LoVo (cell line): ENCODE results near the gene PPP1R14D.
"Not testable (repeated sequence)": the region's sequence is repeated elsewhere in the genome, so short reads cannot be mapped to it uniquely, and the experiment has no call there.

Experiments used
- DNase-seq: peaks from one replicate; pipeline ENCODE4 v3.0.0-alpha.2; 2016; ENCODE audit warnings: low spot score

The PPP1R14D gene, protein sequence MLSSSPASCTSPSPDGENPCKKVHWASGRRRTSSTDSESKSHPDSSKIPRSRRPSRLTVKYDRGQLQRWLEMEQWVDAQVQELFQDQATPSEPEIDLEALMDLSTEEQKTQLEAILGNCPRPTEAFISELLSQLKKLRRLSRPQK

GRCh38 chr15:40828447-40829036, at the start of gene PPP1R14D:
Gene PPP1R14D, minus strand, starts transcription at chr15:40828708. Its CDS starts 67 bp downstream, at chr15:40828641.
- DNase-seq = no peak

DNA sequence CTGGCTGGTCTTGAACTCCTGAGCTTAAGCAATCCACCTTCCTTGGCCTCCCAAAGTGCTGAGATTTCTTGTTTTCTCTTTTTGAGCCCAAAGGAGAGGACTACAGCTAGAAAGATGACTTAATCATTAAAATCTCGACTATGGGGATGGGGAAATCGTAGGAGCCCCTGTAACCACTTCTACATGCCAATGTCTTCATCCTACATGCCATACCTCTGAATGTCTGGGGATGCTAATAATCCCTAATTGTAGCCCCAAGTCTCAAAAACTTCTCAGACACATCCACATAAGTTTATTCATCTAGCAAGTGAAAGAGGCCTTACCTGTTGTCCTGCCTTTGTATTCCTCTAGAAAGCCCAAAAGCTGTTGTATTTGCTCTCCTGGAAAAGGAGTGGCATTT, 49.2 kb upstream of the PPP1R14D start:
- no peak for DNase-seq

- DNase-seq = no peak
These were observed 47.7 kb upstream of the PPP1R14D start for GRCh38 chr15:40875991-40876730.

DNA sequence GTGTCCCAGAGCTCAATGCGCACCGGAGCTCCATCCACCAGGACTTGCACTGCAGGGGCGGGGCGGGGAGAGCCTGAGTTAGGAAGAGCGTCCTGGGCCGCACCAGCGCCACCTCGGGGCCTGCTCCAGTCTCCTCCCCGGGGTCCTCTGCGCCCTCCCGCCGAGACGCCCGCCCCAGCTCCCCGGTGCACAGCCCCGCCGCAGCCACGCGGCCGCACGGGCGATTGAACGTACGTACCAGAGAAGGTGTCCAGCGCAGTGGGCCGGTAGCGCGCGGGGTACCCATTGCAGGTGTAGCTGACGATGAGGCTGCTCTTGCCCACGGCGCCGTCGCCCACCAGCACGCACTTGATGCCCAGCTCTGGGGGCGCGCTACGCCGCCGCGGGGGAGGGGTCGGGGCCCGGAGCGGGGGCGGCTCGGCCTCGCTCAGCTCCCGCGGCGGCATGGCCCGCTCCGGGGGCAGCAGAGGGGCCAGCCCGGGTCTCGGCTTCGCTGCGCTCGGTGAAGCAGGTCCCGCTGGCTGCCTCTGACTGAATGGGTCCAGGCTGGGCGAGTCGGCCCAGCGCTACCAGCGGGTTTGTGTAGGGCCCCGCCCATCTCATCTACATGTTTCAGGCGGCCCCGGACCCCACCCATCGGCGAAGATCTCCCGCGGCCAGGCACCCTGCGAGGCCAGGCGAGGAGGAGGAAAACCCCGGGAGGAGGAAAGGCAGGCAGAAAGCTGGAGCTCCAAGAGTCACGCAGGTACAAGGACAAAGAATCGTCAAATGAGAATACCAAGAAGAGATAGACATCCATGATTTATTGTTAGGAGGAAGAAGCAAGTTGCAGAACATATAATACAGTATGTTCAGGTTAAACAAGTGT, 45.4 kb upstream of the PPP1R14D start, which contains the start of gene RHOV:
Gene RHOV (minus strand): TSS at position 541 of the 868 bp plus-strand sequence. CDS start 95 bp downstream, at position 446.
- DNase-seq = peak; percentile 92

DNA sequence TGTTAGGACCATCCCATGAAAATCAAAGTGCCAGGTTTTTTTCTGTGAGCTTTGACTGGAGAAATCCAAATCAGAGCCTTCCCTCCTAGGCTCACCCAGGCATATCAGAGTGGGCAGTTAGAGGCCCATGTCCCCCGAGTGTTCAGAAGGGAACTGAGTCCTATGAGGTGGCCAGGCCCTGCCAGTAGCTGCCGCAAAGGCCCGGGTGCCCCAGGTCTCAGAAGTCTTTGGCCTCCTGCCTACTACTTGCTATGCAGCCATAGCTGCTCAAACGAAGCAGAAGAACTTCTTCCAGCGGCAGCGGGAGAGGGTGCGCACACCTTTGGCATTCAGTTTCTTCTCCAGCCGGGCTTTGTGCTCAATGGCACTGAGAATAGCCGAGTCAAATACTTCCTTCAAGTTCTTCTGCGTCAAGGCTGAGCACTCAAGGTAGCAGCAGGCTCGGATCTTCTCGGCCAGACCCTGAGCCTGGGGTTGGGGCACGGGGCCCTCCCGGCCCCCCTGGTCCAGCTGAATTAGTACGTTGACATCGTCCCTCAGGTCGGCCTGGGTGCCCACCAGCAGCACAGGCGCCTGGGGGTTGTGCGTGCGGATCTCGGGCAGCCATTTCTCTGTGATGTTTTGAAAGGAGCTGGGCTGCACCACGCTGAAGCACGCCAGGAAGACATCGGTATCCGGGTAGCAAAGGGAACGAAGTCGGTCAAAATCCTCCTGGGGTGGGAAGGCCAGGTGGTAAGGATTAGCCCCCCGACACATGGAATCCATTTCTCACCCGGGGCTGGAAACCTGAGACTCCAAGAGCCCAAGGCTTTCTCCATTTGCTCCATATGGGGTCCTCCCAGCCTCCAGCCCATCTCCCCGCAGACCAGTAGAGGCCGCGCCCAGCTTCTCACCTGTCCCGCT, 44.5 kb upstream of the PPP1R14D start:
- no peak for DNase-seq

- DNase-seq = no peak
These were observed 43.5 kb upstream of the PPP1R14D start for GRCh38 chr15:40871749-40872617.

DNA sequence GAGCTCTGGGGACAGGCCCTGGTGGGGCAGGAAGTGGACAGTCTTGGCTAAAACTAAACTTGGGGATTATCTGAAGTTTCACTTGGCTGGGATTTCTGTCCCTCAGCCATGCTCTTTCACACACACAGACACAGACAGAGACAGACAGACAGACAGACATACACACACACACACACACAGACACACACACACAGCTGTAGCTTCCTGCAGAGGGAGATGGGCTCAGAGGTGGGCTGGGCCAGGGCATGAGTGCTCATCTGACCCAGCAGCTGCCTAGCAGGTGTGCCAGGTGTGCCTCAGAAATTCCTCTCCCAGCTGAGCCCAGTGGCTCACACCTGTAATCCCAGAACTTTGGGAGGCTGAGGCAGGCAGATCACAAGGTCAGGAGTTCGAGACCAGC, 42.2 kb upstream of the PPP1R14D start:
- no peak for DNase-seq

DNA sequence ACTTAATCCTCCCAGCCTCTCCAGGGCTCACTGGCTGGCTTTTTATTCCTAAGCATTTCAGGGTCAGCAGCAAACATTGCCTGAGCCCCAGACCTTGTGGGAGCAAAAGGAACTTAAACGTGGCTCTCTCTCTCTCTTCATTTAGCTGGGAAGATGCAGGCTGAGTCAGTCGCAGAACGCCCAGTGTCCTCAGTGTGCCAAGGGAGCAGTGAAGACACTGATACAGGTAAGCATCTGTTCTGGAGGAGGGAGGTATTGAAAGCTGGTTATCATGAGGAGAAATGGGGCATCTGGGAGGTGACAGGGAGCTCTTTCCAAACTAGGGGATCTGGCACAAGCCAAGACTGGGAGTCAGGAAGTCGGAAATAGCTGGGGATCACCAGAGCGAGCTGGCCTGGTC, 41.2 kb upstream of the PPP1R14D start:
- DNase-seq = no peak

- DNase-seq = no peak
These were observed 38.7 kb upstream of the PPP1R14D start for GRCh38 chr15:40867199-40867598.

- no peak for DNase-seq
These were observed 35.3 kb upstream of the PPP1R14D start for GRCh38 chr15:40863660-40864270.

DNA sequence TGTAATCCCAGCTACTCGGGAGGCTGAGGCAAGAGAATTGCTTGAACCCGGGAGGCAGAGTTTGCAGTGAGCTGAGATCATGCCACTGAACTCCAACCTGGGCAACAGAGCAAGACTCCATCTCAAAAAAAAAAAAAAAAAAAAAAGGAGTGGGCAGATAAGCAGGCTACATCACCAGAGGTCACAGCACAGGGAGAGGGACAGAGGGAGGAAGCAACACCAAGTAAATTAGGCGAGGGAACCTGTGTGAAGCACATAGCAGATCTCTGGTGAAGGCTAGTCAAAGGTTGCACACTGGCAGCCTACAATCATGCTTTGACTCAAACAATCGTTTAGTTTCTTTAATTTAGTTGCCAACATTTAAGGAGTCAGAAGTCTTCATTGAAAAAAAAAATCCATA, 32.6 kb upstream of the PPP1R14D start:
- not testable (repeated sequence) for DNase-seq

- peak; percentile 61 for DNase-seq
These were observed 30.8 kb upstream of the PPP1R14D start for GRCh38 chr15:40859206-40859851.

DNA sequence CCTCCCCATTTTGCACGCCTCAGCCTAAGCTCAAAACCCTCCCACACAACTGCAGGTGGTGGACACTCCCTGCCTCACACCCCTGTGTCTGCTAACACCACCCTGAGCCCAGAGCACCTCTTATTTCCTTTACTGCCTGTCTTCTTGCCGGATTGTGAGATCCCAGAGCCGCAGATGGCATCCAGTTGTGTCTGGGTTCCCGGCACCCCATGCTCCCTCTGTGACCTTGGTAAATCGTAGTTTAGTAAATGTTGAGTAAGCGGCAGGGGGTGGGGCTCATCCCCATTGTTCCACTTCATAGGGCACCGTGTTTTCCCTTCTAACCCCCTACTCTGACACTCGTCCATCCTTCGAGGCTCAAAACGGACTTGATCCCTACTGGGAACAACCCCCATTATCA, 30.2 kb upstream of the PPP1R14D start:
- DNase-seq = no peak

DNA sequence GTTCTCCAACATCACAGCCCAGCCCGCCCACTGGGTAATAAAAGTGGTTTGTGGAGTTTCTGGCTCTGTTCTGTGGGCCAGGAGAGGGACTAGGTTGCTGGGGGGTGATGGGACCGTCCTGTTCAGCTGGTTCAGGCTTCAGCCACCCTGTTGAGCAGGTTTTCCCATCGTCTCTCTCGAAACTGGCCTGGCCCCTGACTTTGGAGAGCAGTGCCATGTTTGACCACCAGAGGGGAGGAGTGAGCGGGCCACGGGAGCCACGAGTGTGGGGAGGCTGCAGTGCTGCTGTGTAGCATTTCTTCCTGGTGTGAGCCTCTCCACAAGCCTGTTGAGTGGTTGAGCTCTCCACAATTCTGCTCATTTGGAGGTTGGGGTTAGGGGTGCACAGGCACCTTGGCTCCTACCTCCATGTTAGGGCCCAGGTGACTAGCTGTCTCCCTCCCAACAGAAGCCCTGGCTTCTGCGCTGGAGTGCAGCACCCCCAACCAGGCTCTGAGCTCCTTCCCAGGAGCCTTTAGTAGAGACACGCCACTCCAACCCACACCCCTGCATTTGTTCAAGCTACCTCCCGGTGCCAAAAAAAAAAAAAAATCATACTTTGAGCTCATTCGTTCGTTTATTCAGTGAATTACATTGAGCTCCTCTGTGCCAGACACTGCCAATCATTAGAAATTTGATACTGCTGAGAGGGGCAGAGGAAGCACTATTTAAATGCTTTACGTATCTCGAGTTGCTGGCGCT, 29.3 kb upstream of the PPP1R14D start:
- peak; percentile 76 for DNase-seq

DNA sequence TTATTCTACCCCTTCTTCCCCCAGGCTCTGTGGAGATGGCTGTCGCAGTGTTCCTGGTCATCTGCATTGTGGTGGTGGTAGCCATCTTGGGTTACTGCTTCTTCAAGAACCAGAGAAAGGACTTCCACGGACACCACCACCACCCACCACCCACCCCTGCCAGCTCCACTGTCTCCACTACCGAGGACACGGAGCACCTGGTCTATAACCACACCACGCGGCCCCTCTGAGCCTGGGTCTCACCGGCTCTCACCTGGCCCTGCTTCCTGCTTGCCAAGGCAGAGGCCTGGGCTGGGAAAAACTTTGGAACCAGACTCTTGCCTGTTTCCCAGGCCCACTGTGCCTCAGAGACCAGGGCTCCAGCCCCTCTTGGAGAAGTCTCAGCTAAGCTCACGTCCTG, 28.2 kb upstream of the PPP1R14D start:
- no peak for DNase-seq

DNA sequence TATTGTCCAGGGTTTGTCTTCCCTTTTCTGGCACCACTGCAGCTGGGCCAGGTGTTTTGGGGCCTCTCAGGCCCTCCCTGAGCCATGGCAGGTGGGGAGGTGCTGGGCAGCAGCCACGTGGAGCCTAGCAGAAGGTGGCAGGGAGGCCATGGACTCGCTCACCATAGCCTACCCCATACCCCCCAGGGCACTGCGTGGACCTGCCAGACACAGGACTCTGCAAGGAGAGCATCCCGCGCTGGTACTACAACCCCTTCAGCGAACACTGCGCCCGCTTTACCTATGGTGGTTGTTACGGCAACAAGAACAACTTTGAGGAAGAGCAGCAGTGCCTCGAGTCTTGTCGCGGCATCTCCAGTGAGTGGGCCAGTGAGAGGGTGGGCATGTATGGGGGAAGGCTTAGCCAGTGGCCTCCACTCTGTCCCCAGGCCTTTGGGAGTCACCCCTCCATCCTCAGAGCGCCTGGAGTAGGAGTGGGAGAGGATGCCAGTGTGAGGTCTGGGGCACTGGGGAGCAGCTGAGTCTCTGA, 27.3 kb upstream of the PPP1R14D start:
- no peak for DNase-seq

DNA sequence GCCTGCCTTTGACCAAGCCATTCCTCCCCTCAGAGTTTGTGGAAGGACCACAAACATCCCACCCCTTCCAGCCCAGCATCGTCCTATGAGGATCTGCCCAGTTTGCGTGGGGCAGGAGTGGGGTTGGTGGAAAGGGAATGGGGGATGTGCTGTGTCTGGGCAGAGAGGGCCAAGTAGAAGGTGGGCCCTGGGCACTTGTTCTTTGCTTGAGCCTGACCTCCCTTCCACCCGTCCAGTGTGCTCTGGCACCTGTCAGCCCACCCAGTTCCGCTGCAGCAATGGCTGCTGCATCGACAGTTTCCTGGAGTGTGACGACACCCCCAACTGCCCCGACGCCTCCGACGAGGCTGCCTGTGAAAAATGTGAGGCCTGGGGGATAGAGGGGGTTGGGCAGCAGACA, 25.7 kb upstream of the PPP1R14D start:
- DNase-seq = no peak

DNA sequence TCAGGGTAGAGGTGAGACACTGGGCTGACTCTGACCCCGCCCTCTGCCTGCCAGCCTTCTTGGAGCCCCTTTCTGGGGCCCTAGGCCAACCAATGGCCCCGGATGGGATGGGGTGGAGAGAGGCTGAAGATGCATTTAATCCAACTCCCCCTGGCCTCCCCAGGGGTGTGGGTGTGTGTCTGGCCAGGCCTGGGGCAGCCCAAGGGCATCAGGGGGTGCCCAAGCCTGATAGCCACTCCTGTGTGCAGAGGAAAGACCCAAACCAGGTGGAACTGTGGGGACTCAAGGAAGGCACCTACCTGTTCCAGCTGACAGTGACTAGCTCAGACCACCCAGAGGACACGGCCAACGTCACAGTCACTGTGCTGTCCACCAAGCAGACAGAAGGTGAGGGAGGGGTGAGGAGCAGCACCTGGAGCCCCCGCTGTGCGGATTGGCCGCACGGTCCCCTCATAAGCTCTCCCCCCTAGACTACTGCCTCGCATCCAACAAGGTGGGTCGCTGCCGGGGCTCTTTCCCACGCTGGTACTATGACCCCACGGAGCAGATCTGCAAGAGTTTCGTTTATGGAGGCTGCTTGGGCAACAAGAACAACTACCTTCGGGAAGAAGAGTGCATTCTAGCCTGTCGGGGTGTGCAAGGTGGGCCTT, 24.9 kb upstream of the PPP1R14D start:
- no peak for DNase-seq
